HG03342 (cell line): Measurements from ENCODE around the gene FAM90A1.
"Not testable (repeated sequence)": the region's sequence is repeated elsewhere in the genome, so short reads cannot be mapped to it uniquely, and the experiment has no call there.

ENCODE experiments used
- ATAC-seq: cut with Tn5 transposase; IDR thresholded peaks from one replicate; pipeline ENCODE4 v1.9.1; 2021; ENCODE audit warnings: mild to moderate bottlenecking, moderate library complexity; ENCODE audit not compliant: unreplicated experiment

The FAM90A1 gene

GRCh38 chr12:8179989-8180585 is 47.3 kb downstream of the FAM90A1 start:
- ATAC-seq, result not testable (repeated sequence)

GRCh38 chr12:8172911-8173310 is 54.5 kb downstream of the FAM90A1 start:
- not testable (repeated sequence) for ATAC-seq
